B cell (primary cell): ENCODE results near the gene TMEM120B. TPM values are rescaled to one million over a fixed set of nuclear protein-coding genes. Genes with fewer than 3 reads are reported as not detected.

ENCODE experiments used
- ATAC-seq: fragments of 200-7000 bp; cut with Tn5 transposase; one replicate; pipeline ENCODE4 v1.10.0; 2021; ENCODE audit warnings: low read depth, mild to moderate bottlenecking, moderate number of reproducible peaks, moderate library complexity
- CTCF ChIA-PET: fragments of 350-600 bp; sonication (Branson Sonifier 250); formaldehyde crosslinking; loops from one replicate; lab custom pipeline; 2021; ENCODE audit warnings: antibody characterized with exemption, inconsistent platforms; lab: Charles Lee
- POLR2A ChIA-PET: fragments of 350-600 bp; sonication (Branson Sonifier 250); formaldehyde crosslinking; loops from one replicate; lab custom pipeline; 2021; ENCODE audit warnings: antibody characterized with exemption; lab: Charles Lee
- DNase-seq: peaks from one replicate; pipeline ENCODE4 v3.0.0; 2013
- H2AFZ ChIP-seq: 2 replicates; pipeline ENCODE4 v1.6.1; 2012; ENCODE audit warnings: mild to moderate bottlenecking, low read depth, low read length; ENCODE audit not compliant: insufficient read depth, poor library complexity, severe bottlenecking
- H3K27ac ChIP-seq, 2 donors: 1 replicate in 1 of 2; 2 replicates in 1 of 2; pipeline ENCODE4 v1.5.1; 2012 to 2013; ENCODE audit warnings: low read length in 2 of 2, mild to moderate bottlenecking in 2 of 2, moderate library complexity in 1 of 2
- H3K27me3 ChIP-seq, 4 experiments: fragments of 200-600 bp in 1 of 4; sonication (generic) in 1 of 4; replicated peaks in 1 of 4; 1 replicate in 2 of 4; 2 replicates in 2 of 4; pipeline versions ENCODE4 v1.6.1 to v1.7.0; 2013 to 2016; ENCODE audit warnings: low read length in 3 of 4, mild to moderate bottlenecking in 2 of 4, mixed read lengths in 1 of 4, moderate library complexity in 1 of 4; ENCODE audit not compliant: insufficient read depth in 4 of 4, control insufficient read depth in 3 of 4; ENCODE audit errors: control extremely low read depth in 1 of 4
- H3K36me3 ChIP-seq, 2 experiments: replicated peaks in 1 of 2; 1 replicate in 1 of 2; 2 replicates in 1 of 2; pipeline versions ENCODE4 v1.6.1 to v1.7.1; 2013; ENCODE audit warnings: low read length in 1 of 2; ENCODE audit not compliant: insufficient read depth in 2 of 2, control insufficient read depth in 1 of 2; ENCODE audit errors: control extremely low read depth in 1 of 2, extremely low read depth in 1 of 2
- H3K4me1 ChIP-seq, 2 donors: fragments of 200-600 bp in 1 of 2; sonication (generic) in 1 of 2; 1 replicate in 1 of 2; 2 replicates in 1 of 2; pipeline versions ENCODE4 v1.5.1 to v1.6.1; 2013 to 2017; ENCODE audit warnings: low read length in 2 of 2; ENCODE audit not compliant: control insufficient read depth in 2 of 2, insufficient read depth in 2 of 2
- H3K4me2 ChIP-seq: replicated peaks from 2 replicates; pipeline ENCODE3; 2012; ENCODE audit warnings: mild to moderate bottlenecking, low read depth, low read length; ENCODE audit not compliant: poor library complexity, severe bottlenecking
- H3K4me3 ChIP-seq, 5 experiments: fragments of 200-600 bp in 1 of 5; sonication (generic) in 1 of 5; 1 replicate in 3 of 5; 2 replicates in 2 of 5; pipeline versions ENCODE4 v1.5.1 to v1.7.0; 2011 to 2016; ENCODE audit warnings: low read length in 4 of 5, mild to moderate bottlenecking in 4 of 5, low read depth in 2 of 5, control low read depth in 1 of 5, moderate library complexity in 1 of 5; ENCODE audit not compliant: insufficient read depth in 1 of 5; ENCODE audit errors: control extremely low read depth in 1 of 5, extremely low read depth in 1 of 5
- H3K79me2 ChIP-seq: fragments of 200-600 bp; sonication (generic); one replicate; pipeline ENCODE4 v1.6.0; 2016; ENCODE audit warnings: low read length; ENCODE audit not compliant: control insufficient read depth, insufficient read depth
- H3K9ac ChIP-seq: fragments of 200-600 bp; sonication (generic); 2 replicates; pipeline ENCODE4 v1.6.1; 2017; ENCODE audit warnings: mild to moderate bottlenecking, low read length, moderate library complexity
- H3K9me3 ChIP-seq, 3 donors: one replicate each; pipeline versions ENCODE4 v1.6.1 to v1.7.1; 2013; ENCODE audit warnings: low read length in 2 of 3; ENCODE audit not compliant: control insufficient read depth in 2 of 3, insufficient read depth in 1 of 3; ENCODE audit errors: control extremely low read depth in 1 of 3
- H4K20me1 ChIP-seq: 2 replicates; pipeline ENCODE4 v1.6.0; 2012; ENCODE audit warnings: mild to moderate bottlenecking, low read length; ENCODE audit not compliant: insufficient read depth, control insufficient read depth, poor library complexity, severe bottlenecking
- H3K27ac Mint-ChIP-seq: one replicate; pipeline ENCODE4 v1.8.0; 2021; ENCODE audit warnings: mixed read lengths
- H3K27me3 Mint-ChIP-seq: one replicate; pipeline ENCODE4 v1.8.0; 2021; ENCODE audit warnings: mixed read lengths
- H3K4me1 Mint-ChIP-seq: one replicate; pipeline ENCODE4 v1.8.0; 2021; ENCODE audit warnings: mixed read lengths
- H3K4me3 Mint-ChIP-seq: one replicate; pipeline ENCODE4 v1.8.0; 2021; ENCODE audit warnings: mixed read lengths
- H3K9me3 Mint-ChIP-seq: one replicate; pipeline ENCODE4 v1.8.0; 2022; ENCODE audit warnings: mixed read lengths; ENCODE audit not compliant: insufficient read depth
- EZH2 ChIP-seq: IDR thresholded peaks from 2 replicates; pipeline ENCODE4 v1.6.1; 2012; ENCODE audit warnings: borderline replicate concordance, low read depth, mild to moderate bottlenecking, moderate library complexity, low read length; ENCODE audit not compliant: insufficient read depth, poor library complexity, severe bottlenecking
- WGBS: methylation state at CpG from one replicate; pipeline ENCODE4 v1.1.5; 2013; ENCODE audit warnings: missing lambda C conversion rate; ENCODE audit not compliant: insufficient coverage; 5-methylcytosine and 5-hydroxymethylcytosine counted together
- intact Hi-C: fragments of 100-400 bp; cut with micrococcal nuclease; formaldehyde crosslinking; loops from one replicate; pipeline ENCODE4 v1.10.0; 2022
- polyA plus RNA-seq: library from polyadenylated mRNA; depleted of rRNA; stranded (reverse); fragments of >200 nt; gene quantifications from 2 replicates; pipeline ENCODE4 v1.2.3, GENCODE V29; 2012
- total RNA-seq, 2 donors: library from RNA; stranded (reverse); fragments of 120-200 nt in 1 of 2; gene quantifications; 1 replicate in 1 of 2; 2 replicates in 1 of 2; pipeline versions ENCODE4 v1.2.3 to v1.2.4, GENCODE V29; 2013 to 2022
- TF ChIP-seq, protein P1 (sequence below): fragments of 200-600 bp; IDR thresholded peaks from one replicate; pipeline ENCODE4 v1.8.0; 2022; ENCODE audit warnings: antibody characterized with exemption, mild to moderate bottlenecking

TMEM120B gene
- total and polyA plus RNA-seq, 2 donors (not counting 1 experiment from before 2014, with no cell fraction given) = 9.2 to 9.7 TPM

DNA sequence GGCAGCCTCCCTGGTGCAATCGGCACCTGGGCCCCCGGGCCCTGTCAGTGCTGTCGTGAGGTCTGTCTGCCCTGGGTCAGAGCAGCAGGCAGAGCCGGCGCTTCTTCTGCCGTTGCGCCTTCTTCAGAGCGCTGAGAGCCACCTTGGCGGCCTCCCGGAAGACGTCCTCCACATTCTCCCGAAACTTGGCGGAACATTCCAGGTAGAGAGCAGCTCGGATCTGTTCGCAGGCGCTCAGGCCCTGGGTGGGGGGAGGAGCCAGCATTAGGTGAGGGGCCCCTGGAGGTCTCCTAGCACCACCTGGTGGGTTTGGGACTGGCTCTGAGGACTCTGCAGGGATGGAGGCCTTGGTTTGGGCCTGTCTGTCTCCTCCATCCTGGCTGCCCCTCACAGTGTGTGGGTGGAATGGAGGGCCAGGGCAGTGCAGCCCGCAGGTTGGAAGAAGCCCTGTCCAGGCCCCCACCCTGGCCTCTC, 66.9 kb downstream of the TMEM120B start:
- Histone ChIP-seq H3K9ac (no peak overlapping the region), H3K27ac (peak overlapping the region in 1 of 2 donors; percentile 41), H3K4me3 (no peak overlapping the region), H3K27me3 (no peaks in the 10 kb centered on the region), H3K79me2 (peaks cover 94% of the 10 kb centered on the region), H3K9me3 (no peaks in the 10 kb centered on the region), H4K20me1 (peaks cover 19% of the 10 kb centered on the region), H3K4me1 (peaks cover 43 to 59% of the 10 kb centered on the region in 2 donors), H3K36me3 (peaks cover 0 to 44% of the 10 kb centered on the region in 2 experiments), H2AFZ (no peak overlapping the region), H3K4me2 (no peak overlapping the region)
- POLR2A ChIA-PET = interaction anchor here (0.9 to 1.0 kb wide), 2 partner anchors 10 to 15 kb away, joined by 3 to 4 read pairs; no protein-coding TSS in a partner anchor
- Mint-ChIP-seq H3K4me1 (peaks cover 39% of the 10 kb centered on the region), H3K9me3 (no peaks in the 10 kb centered on the region), H3K4me3 (no peak overlapping the region), H3K27me3 (no peaks in the 10 kb centered on the region), H3K27ac (no peak overlapping the region)
- TF ChIP-seq, protein P1, sequence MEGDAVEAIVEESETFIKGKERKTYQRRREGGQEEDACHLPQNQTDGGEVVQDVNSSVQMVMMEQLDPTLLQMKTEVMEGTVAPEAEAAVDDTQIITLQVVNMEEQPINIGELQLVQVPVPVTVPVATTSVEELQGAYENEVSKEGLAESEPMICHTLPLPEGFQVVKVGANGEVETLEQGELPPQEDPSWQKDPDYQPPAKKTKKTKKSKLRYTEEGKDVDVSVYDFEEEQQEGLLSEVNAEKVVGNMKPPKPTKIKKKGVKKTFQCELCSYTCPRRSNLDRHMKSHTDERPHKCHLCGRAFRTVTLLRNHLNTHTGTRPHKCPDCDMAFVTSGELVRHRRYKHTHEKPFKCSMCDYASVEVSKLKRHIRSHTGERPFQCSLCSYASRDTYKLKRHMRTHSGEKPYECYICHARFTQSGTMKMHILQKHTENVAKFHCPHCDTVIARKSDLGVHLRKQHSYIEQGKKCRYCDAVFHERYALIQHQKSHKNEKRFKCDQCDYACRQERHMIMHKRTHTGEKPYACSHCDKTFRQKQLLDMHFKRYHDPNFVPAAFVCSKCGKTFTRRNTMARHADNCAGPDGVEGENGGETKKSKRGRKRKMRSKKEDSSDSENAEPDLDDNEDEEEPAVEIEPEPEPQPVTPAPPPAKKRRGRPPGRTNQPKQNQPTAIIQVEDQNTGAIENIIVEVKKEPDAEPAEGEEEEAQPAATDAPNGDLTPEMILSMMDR = no peak
- no peak for TF ChIP-seq EZH2
- no peak for ATAC-seq
- intact Hi-C loops = loop anchor here (5.0 kb wide), 1 partner anchor 33 kb away; no protein-coding TSS in a partner anchor
- no peak for DNase-seq
- over 99% methylated on average over 17 of the region's 17 CpGs for WGBS
- CTCF ChIA-PET = interaction anchor here (33.5 kb wide), 1 partner anchor 23 kb away, joined by 1947 read pairs; the partner anchor contains the start of genes RHOF and SETD1B

DNA sequence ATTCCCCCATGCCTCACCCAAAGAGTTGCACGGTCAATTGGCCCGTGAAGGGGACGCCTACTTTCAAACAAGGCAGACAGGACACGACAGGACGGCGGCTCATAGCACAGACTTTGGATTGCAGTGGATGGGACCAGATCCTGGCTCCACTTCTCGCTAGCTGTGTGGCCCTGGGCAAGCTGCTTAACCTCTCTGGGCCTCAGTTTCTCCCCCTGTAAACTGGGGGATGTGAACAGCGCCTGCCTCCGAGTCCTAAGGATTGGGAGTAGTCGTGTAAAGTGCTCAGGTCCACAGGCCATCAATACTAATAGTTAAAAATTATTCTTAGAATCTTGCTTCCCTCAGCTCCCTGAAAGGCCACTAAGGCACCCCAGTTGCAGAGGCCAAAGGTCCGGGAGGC, 67.9 kb downstream of the TMEM120B start:
- H3K4me3 ChIP-seq = no peak overlapping the region
- Mint-ChIP-seq H3K9me3 (no peaks in the 10 kb centered on the region), H3K27me3 (no peaks in the 10 kb centered on the region), H3K4me1 (peaks cover 47% of the 10 kb centered on the region), H3K4me3 (no peak overlapping the region), H3K27ac (peak overlapping the region; percentile 91)
- peak overlapping the region in 1 of 2 donors; percentile 96 for H3K27ac ChIP-seq
- no peaks in the 10 kb centered on the region for H3K27me3 ChIP-seq
- no peak overlapping the region for H2AFZ ChIP-seq
- DNase-seq (no peak), ATAC-seq (no peak)
- H3K9me3 ChIP-seq = no peaks in the 10 kb centered on the region
- H4K20me1 ChIP-seq = peaks cover 19% of the 10 kb centered on the region
- 95% methylated on average over 8 of the region's 11 CpGs for WGBS
- H3K9ac ChIP-seq = no peak overlapping the region
- ChIA-PET POLR2A (interaction anchor here (0.6 to 3.4 kb wide), 4 partner anchors 9 to 127 kb away, joined by 3 to 60 read pairs (median 8); partner anchors contain the start of gene RHOF), CTCF (interaction anchor here (1.0 to 33.5 kb wide), 2 partner anchors 22 to 115 kb away, joined by 3 to 1947 read pairs; partner anchors contain the start of genes RHOF and SETD1B)
- intact Hi-C loops = no loop called here
- H3K4me2 ChIP-seq = no peak overlapping the region
- peaks cover 0 to 44% of the 10 kb centered on the region in 2 experiments for H3K36me3 ChIP-seq
- no peak for TF ChIP-seq EZH2
- TF ChIP-seq, protein P1 = no peak
- H3K4me1 ChIP-seq = peaks cover 50 to 69% of the 10 kb centered on the region in 2 donors
- H3K79me2 ChIP-seq = peaks cover 100% of the 10 kb centered on the region
